Vagina (tissue), 2 donors: ENCODE data around the gene PPP4C.

ENCODE experiments used
- POLR2AphosphoS5 ChIP-seq, 2 donors: sonication (generic); formaldehyde crosslinking; IDR thresholded peaks; one replicate each; pipeline ENCODE4 v1.9.0; 2017; ENCODE audit warnings: antibody characterized with exemption in 2 of 2, mild to moderate bottlenecking in 2 of 2, low read depth in 1 of 2; ENCODE audit not compliant: insufficient read depth in 1 of 2
- TF ChIP-seq, protein P1 (sequence below), 3 experiments: fragments of 450-650 bp in 2 of 3; fragments of 200-600 bp in 1 of 3; sonication (generic) in 1 of 3; IDR thresholded peaks; one replicate each; pipeline ENCODE4 v1.5.1; 2017 to 2019; ENCODE audit warnings: antibody characterized with exemption in 3 of 3, mild to moderate bottlenecking in 2 of 3, moderate library complexity in 2 of 3

GRCh38 chr16:30033270-30033669, 42.5 kb upstream of the PPP4C start:
- TF ChIP-seq, protein P1, sequence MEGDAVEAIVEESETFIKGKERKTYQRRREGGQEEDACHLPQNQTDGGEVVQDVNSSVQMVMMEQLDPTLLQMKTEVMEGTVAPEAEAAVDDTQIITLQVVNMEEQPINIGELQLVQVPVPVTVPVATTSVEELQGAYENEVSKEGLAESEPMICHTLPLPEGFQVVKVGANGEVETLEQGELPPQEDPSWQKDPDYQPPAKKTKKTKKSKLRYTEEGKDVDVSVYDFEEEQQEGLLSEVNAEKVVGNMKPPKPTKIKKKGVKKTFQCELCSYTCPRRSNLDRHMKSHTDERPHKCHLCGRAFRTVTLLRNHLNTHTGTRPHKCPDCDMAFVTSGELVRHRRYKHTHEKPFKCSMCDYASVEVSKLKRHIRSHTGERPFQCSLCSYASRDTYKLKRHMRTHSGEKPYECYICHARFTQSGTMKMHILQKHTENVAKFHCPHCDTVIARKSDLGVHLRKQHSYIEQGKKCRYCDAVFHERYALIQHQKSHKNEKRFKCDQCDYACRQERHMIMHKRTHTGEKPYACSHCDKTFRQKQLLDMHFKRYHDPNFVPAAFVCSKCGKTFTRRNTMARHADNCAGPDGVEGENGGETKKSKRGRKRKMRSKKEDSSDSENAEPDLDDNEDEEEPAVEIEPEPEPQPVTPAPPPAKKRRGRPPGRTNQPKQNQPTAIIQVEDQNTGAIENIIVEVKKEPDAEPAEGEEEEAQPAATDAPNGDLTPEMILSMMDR (IDR thresholded peaks at IDR 0.05): no peak
- TF ChIP-seq POLR2AphosphoS5 (IDR thresholded peaks at IDR 0.05; ENCODE audit: insufficient read depth in 1 of 2, low read depth in 1 of 2): no peak
